DMS114 treated with DMSO at 0.1 percent for 48 hours (cell line): ENCODE data around the gene THADA.

Source experiments
- DNase-seq: peaks from one replicate; lab custom pipeline; 2025; ENCODE audit not compliant: unreplicated experiment; lab: John Stamatoyannopoulos, UW

The THADA gene

GRCh38 chr2:43360137-43360536 lies 235.7 kb downstream of the THADA start:
- no peak for DNase-seq

GRCh38 chr2:43358410-43359201 lies 237.2 kb downstream of the THADA start:
- DNase-seq: no peak

- no peak for DNase-seq
Measured at GRCh38 chr2:43356774-43357173, 239.1 kb downstream of the THADA start.

GRCh38 chr2:43355399-43355798 lies 240.4 kb downstream of the THADA start:
- no peak for DNase-seq

GRCh38 chr2:43349904-43350303 lies 245.9 kb downstream of the THADA start:
- DNase-seq: no peak

- DNase-seq: no peak
Measured at GRCh38 chr2:43348908-43349661, 246.8 kb downstream of the THADA start.

- no peak for DNase-seq
Measured at GRCh38 chr2:43347746-43348145, 248.1 kb downstream of the THADA start.

- no peak for DNase-seq
Measured at GRCh38 chr2:43346602-43347567, 249.0 kb downstream of the THADA start.

- no peak for DNase-seq
Measured at GRCh38 chr2:43345872-43346271, 250.0 kb downstream of the THADA start.

GRCh38 chr2:43345391-43345813 lies 250.4 kb downstream of the THADA start:
- no peak for DNase-seq

GRCh38 chr2:43344868-43345373 lies 250.9 kb downstream of the THADA start:
- DNase-seq: no peak

- DNase-seq: no peak
Measured at GRCh38 chr2:43343573-43344304, 252.1 kb downstream of the THADA start.

- no peak for DNase-seq
Measured at GRCh38 chr2:43341959-43342757, 253.7 kb downstream of the THADA start.

GRCh38 chr2:43340945-43341356 lies 254.9 kb downstream of the THADA start:
- DNase-seq: no peak

- DNase-seq: no peak
Measured at GRCh38 chr2:43340066-43340465, 255.8 kb downstream of the THADA start.

- no peak for DNase-seq
Measured at GRCh38 chr2:43333656-43334144, 262.1 kb downstream of the THADA start.

GRCh38 chr2:43333101-43333655 lies 262.7 kb downstream of the THADA start:
- DNase-seq: no peak

- no peak for DNase-seq
Measured at GRCh38 chr2:43332653-43333052, 263.2 kb downstream of the THADA start.

- no peak for DNase-seq
Measured at GRCh38 chr2:43331422-43331821, 264.4 kb downstream of the THADA start.
